H1 (cell line): ENCODE data around the gene SECTM1. TPM values are rescaled to one million over a fixed set of nuclear protein-coding genes. Genes with fewer than 3 reads are reported as not detected.
A peak's percentile ranks its signal among the peaks of the same experiment; 100 is the strongest.

Source experiments
- CTCF ChIA-PET: fragments of 300-600 bp; sonication (Branson Sonifier 250); formaldehyde crosslinking; loops from one replicate; lab custom pipeline; 2021; ENCODE audit not compliant: partially characterized antibody; lab: Charles Lee
- POLR2A ChIA-PET: fragments of 300-600 bp; sonication (Branson Sonifier 250); formaldehyde crosslinking; loops from one replicate; lab custom pipeline; 2021; ENCODE audit warnings: inconsistent platforms; ENCODE audit not compliant: partially characterized antibody; lab: Charles Lee
- DNase-seq, 2 experiments: peaks; one replicate each; pipeline versions ENCODE4 v3.0.0 to v3.0.0-alpha.2; 2010 to 2022; ENCODE audit warnings: low spot score in 2 of 2, low read depth in 1 of 2, mixed read lengths in 1 of 2
- FAIRE-seq: peaks from 2 replicates; lab custom pipeline; 2011; peaks lifted over from hg19 to GRCh38; lab: Jason Lieb, UNC
- H2AFZ ChIP-seq: 2 replicates; pipeline ENCODE4 v1.8.1; 2012; ENCODE audit warnings: low read length, inconsistent platforms
- H2AK5ac ChIP-seq: 2 replicates; pipeline ENCODE4 v1.6.1; 2013; ENCODE audit warnings: low read depth, low read length
- H2BK120ac ChIP-seq: replicated peaks from 2 replicates; pipeline ENCODE3; 2013; ENCODE audit warnings: low read depth, low read length, inconsistent platforms
- H2BK12ac ChIP-seq: 2 replicates; pipeline ENCODE4 v1.6.1; 2013; ENCODE audit warnings: low read depth, low read length
- H2BK15ac ChIP-seq: 2 replicates; pipeline ENCODE4 v1.6.1; 2013; ENCODE audit warnings: low read length
- H2BK20ac ChIP-seq: 2 replicates; pipeline ENCODE4 v1.6.1; 2013; ENCODE audit warnings: low read length
- H2BK5ac ChIP-seq: 2 replicates; pipeline ENCODE4 v1.6.1; 2013; ENCODE audit warnings: low read depth, low read length
- H3K14ac ChIP-seq: 2 replicates; pipeline ENCODE4 v1.6.1; 2013; ENCODE audit warnings: inconsistent platforms; ENCODE audit not compliant: insufficient read length
- H3K18ac ChIP-seq: 2 replicates; pipeline ENCODE4 v1.6.1; 2013; ENCODE audit warnings: low read length; ENCODE audit errors: extremely low read depth
- H3K23ac ChIP-seq: 2 replicates; pipeline ENCODE4 v1.6.1; 2013; ENCODE audit warnings: inconsistent platforms; ENCODE audit not compliant: insufficient read length
- H3K23me2 ChIP-seq: 2 replicates; pipeline ENCODE4 v1.6.1; 2013; ENCODE audit warnings: low read depth, low read length
- H3K27ac ChIP-seq: 2 replicates; pipeline ENCODE4 v1.6.1; 2011; ENCODE audit warnings: low read depth, low read length, inconsistent platforms
- H3K27me3 ChIP-seq, 4 experiments: replicated peaks in 1 of 4; 1 replicate in 1 of 4; 2 replicates in 3 of 4; pipeline versions ENCODE4 v1.6.1 to v1.8.1; 2011 to 2013; ENCODE audit warnings: low read length in 3 of 4, mild to moderate bottlenecking in 3 of 4, inconsistent platforms in 2 of 4, mixed read lengths in 2 of 4, moderate library complexity in 1 of 4; ENCODE audit not compliant: control insufficient read depth in 3 of 4, insufficient read depth in 3 of 4; ENCODE audit errors: extremely low read depth in 1 of 4
- H3K36me3 ChIP-seq, 4 experiments: 2 replicates each; pipeline versions ENCODE4 v1.6.1 to v1.8.1; 2011 to 2013; ENCODE audit warnings: mild to moderate bottlenecking in 4 of 4, low read length in 3 of 4, moderate library complexity in 2 of 4, control low read depth in 1 of 4, inconsistent platforms in 1 of 4; ENCODE audit not compliant: insufficient read depth in 4 of 4, control insufficient read depth in 2 of 4
- H3K4ac ChIP-seq: replicated peaks from 2 replicates; pipeline ENCODE3; 2013; ENCODE audit warnings: low read length, low read depth, mixed read lengths, inconsistent platforms; ENCODE audit not compliant: insufficient read length
- H3K4me1 ChIP-seq, 4 experiments: replicated peaks in 1 of 4; 1 replicate in 1 of 4; 2 replicates in 3 of 4; pipeline versions ENCODE4 v1.6.1 to v1.8.1; 2011 to 2013; ENCODE audit warnings: low read length in 3 of 4, inconsistent platforms in 2 of 4, mixed read lengths in 1 of 4; ENCODE audit not compliant: insufficient read depth in 4 of 4, control insufficient read depth in 3 of 4
- H3K4me2 ChIP-seq, 2 experiments: 2 replicates each; pipeline versions ENCODE4 v1.6.1 to v1.8.1; 2011 to 2013; ENCODE audit warnings: low read depth in 2 of 2, low read length in 2 of 2, control low read depth in 1 of 2, inconsistent platforms in 1 of 2, mild to moderate bottlenecking in 1 of 2; ENCODE audit not compliant: insufficient read depth in 1 of 2
- H3K4me3 ChIP-seq, 4 experiments: fragments of 200-600, 300-600 bp in 1 of 4; sonication (generic), shearing (Covaris generic), sonication (Bioruptor Twin) in 1 of 4; 2 replicates each; pipeline versions ENCODE4 v1.5.1 to v1.8.1; 2011 to 2016; ENCODE audit warnings: low read length in 4 of 4, low read depth in 3 of 4, control low read depth in 2 of 4, inconsistent platforms in 2 of 4, mild to moderate bottlenecking in 2 of 4, mixed read lengths in 1 of 4, moderate library complexity in 1 of 4; ENCODE audit not compliant: insufficient read depth in 2 of 4; ENCODE audit errors: extremely low read depth in 1 of 4
- H3K56ac ChIP-seq: replicated peaks from 2 replicates; pipeline ENCODE3; 2013; ENCODE audit warnings: low read depth, mild to moderate bottlenecking, mixed read lengths, low read length, inconsistent platforms; ENCODE audit not compliant: insufficient read length
- H3K79me1 ChIP-seq: 2 replicates; pipeline ENCODE4 v1.6.1; 2013; ENCODE audit warnings: low read depth, low read length, control low read depth
- H3K79me2 ChIP-seq, 2 experiments: 2 replicates each; pipeline versions ENCODE4 v1.6.1 to v1.8.1; 2012 to 2013; ENCODE audit warnings: low read length in 2 of 2, mild to moderate bottlenecking in 2 of 2, inconsistent platforms in 1 of 2; ENCODE audit not compliant: insufficient read depth in 2 of 2, control insufficient read depth in 1 of 2
- H3K9ac ChIP-seq, 4 experiments: replicated peaks in 1 of 4; 1 replicate in 1 of 4; 2 replicates in 3 of 4; pipeline versions ENCODE4 v1.6.1 to v1.8.1; 2011 to 2013; ENCODE audit warnings: low read depth in 3 of 4, low read length in 3 of 4, control low read depth in 2 of 4, mild to moderate bottlenecking in 2 of 4, moderate library complexity in 2 of 4, inconsistent platforms in 1 of 4; ENCODE audit errors: extremely low read depth in 1 of 4
- H3K9me3 ChIP-seq, 2 experiments: 2 replicates each; pipeline versions ENCODE4 v1.6.1 to v1.8.1; 2012 to 2013; ENCODE audit warnings: mild to moderate bottlenecking in 2 of 2, moderate library complexity in 2 of 2, control low read depth in 1 of 2, inconsistent platforms in 1 of 2, low read depth in 1 of 2, low read length in 1 of 2, mixed read lengths in 1 of 2; ENCODE audit not compliant: insufficient read depth in 2 of 2
- H4K20me1 ChIP-seq, 2 experiments: replicated peaks in 1 of 2; 2 replicates each; pipeline versions ENCODE3 to v1.8.1; 2011 to 2013; ENCODE audit warnings: inconsistent platforms in 2 of 2, low read length in 2 of 2, mild to moderate bottlenecking in 1 of 2; ENCODE audit not compliant: insufficient read depth in 2 of 2, control insufficient read depth in 1 of 2
- H4K5ac ChIP-seq: 2 replicates; pipeline ENCODE4 v1.6.1; 2013; ENCODE audit warnings: low read length, low read depth, mixed read lengths, inconsistent platforms; ENCODE audit not compliant: insufficient read length
- H4K8ac ChIP-seq: 2 replicates; pipeline ENCODE4 v1.8.0; 2013; ENCODE audit warnings: mild to moderate bottlenecking, moderate library complexity, low read length, inconsistent platforms; ENCODE audit not compliant: insufficient read depth; ENCODE audit errors: extremely low read depth
- H4K91ac ChIP-seq: replicated peaks from 2 replicates; pipeline ENCODE3; 2013; ENCODE audit warnings: low read length, mixed read lengths, inconsistent platforms; ENCODE audit not compliant: insufficient read length
- CBX5 ChIP-seq: fragments of 300-800, 300-1000 bp; sonication (generic); IDR thresholded peaks from 2 replicates; pipeline ENCODE4 v1.7.1; 2016; ENCODE audit warnings: antibody characterized with exemption, low read length, low read depth
- EP300 ChIP-seq, 2 experiments: IDR thresholded peaks; 1 replicate in 1 of 2; 2 replicates in 1 of 2; pipeline ENCODE4 v1.6.1; 2011 to 2012; ENCODE audit warnings: low read depth in 2 of 2, low read length in 2 of 2, mild to moderate bottlenecking in 2 of 2, borderline replicate concordance in 1 of 2, inconsistent platforms in 1 of 2, moderate library complexity in 1 of 2
- EZH2 ChIP-seq: fragments of 200-600 bp; sonication (generic); IDR thresholded peaks from 2 replicates; pipeline ENCODE4 v1.7.1; 2012; ENCODE audit warnings: low read depth, mild to moderate bottlenecking, moderate library complexity, low read length, inconsistent platforms; ENCODE audit not compliant: severe bottlenecking
- KDM5A ChIP-seq: fragments of 200-600 bp; IDR thresholded peaks from 2 replicates; pipeline ENCODE4 v1.7.1; 2012; ENCODE audit warnings: mild to moderate bottlenecking, low read length, inconsistent platforms, mixed read lengths
- MAFK ChIP-seq: IDR thresholded peaks from 2 replicates; pipeline ENCODE4 v1.6.1; 2012; ENCODE audit warnings: low read depth, mild to moderate bottlenecking, improper control_type of control experiment, low read length
- POLR2AphosphoS5 ChIP-seq: IDR thresholded peaks from 2 replicates; pipeline ENCODE4 v1.6.1; 2011; ENCODE audit warnings: low read depth, low read length
- RBBP5 ChIP-seq: IDR thresholded peaks from 2 replicates; pipeline ENCODE4 v1.7.1; 2012; ENCODE audit warnings: low read depth, mild to moderate bottlenecking, inconsistent platforms, low read length, moderate library complexity, borderline replicate concordance
- SAP30 ChIP-seq: fragments of 300-600 bp; sonication (generic); IDR thresholded peaks from 2 replicates; pipeline ENCODE4 v1.7.1; 2012; ENCODE audit warnings: low read length, moderate library complexity, mild to moderate bottlenecking, inconsistent platforms; ENCODE audit not compliant: insufficient read depth, insufficient replicate concordance
- WGBS, 2 experiments: shearing (Covaris generic) in 1 of 2; methylation state at CpG; one replicate each; pipeline versions ENCODE4 v1.1.6 to v1.1.7; 2013 to 2015; ENCODE audit warnings: low lambda C conversion rate in 2 of 2, mixed read lengths in 2 of 2, inconsistent platforms in 1 of 2, low coverage in 1 of 2, missing lambda C conversion rate in 1 of 2; ENCODE audit not compliant: insufficient replicate concordance in 2 of 2, insufficient coverage in 1 of 2, insufficient read length in 1 of 2; ENCODE audit errors: extremely low coverage in 1 of 2, missing lambda C conversion rate in 1 of 2; 5-methylcytosine and 5-hydroxymethylcytosine counted together
- polyA plus RNA-seq, 7 experiments: library from polyadenylated mRNA; depleted of rRNA in 3 of 7; stranded (reverse) in 5 of 7; unstranded in 2 of 7; fragments of >200 nt in 5 of 7; fragments of 200-250 nt in 2 of 7; gene quantifications; 1 replicate in 5 of 7; 2 replicates in 1 of 7; 4 replicates in 1 of 7; pipeline versions ENCODE4 v1.2.1 to v1.2.3, GENCODE V29; 2011 to 2013; ENCODE audit warnings: missing spikeins in 2 of 7, mixed read lengths in 2 of 7
- total RNA-seq: library from RNA; stranded (reverse); fragmentation: NEBNext Ultra II Directional; extraction: Animal tissue kit (Norgen Biotek cat#: 25700); gene quantifications from 2 replicates; pipeline ENCODE4 v1.2.1, GENCODE V29; 2021

SECTM1 gene
- total and polyA plus RNA-seq, 2 of the 8 experiments (the other 6 are each of a cell fraction or from before 2014, with no cell fraction given): 0.20 to 0.65 TPM

GRCh38 chr17:82272495-82273326, 60.9 kb downstream of the SECTM1 start:
- Histone ChIP-seq H4K20me1 (peaks cover 34 to 37% of the 10 kb centered on the region in 2 experiments), H3K23ac (no peak overlapping the region), H3K9me3 (no peaks in the 10 kb centered on the region), H3K18ac (no peak overlapping the region), H3K4me1 (peaks cover 0 to 30% (median 7%) of the 10 kb centered on the region in 4 experiments; a peak in 6 of 7 replicates), H2AFZ (no peak overlapping the region), H3K9ac (peak overlapping the region; percentile 85 to 91 (median 90)), H3K27ac (peak overlapping the region; percentile 95; the same call in 1 of the 2 replicates), H2BK5ac (peak overlapping the region; percentile 95), H3K4me3 (peak overlapping the region; percentile 84 to 95 (median 89)), H2BK120ac (no peak overlapping the region), H4K8ac (peak overlapping the region; percentile 99; the same call in 1 of the 2 replicates), H3K4me2 (peak overlapping the region; percentile 71 to 75), H2BK15ac (no peak overlapping the region), H2BK20ac (no peak overlapping the region), H3K4ac (no peak overlapping the region), H3K23me2 (peaks cover 6% of the 10 kb centered on the region), H3K79me2 (peaks cover 46 to 50% of the 10 kb centered on the region in 2 experiments), H4K5ac (no peak overlapping the region), H2BK12ac (no peak overlapping the region), H4K91ac (peak overlapping the region; percentile 57), H3K36me3 (peaks cover 3 to 23% (median 5%) of the 10 kb centered on the region in 4 experiments; a peak in 3 of 8 replicates), H3K56ac (no peak overlapping the region), H3K27me3 (peaks cover 0 to 5% (median 5%) of the 10 kb centered on the region in 4 experiments; a peak in 3 of 7 replicates), H3K14ac (no peak overlapping the region), H2AK5ac (peak overlapping the region; percentile 77; the same call in 1 of the 2 replicates), H3K79me1 (peaks cover 17% of the 10 kb centered on the region)
- TF ChIP-seq MAFK (no peak), SAP30 (peak; percentile 84), EZH2 (no peak), POLR2AphosphoS5 (peak; percentile 57; the same call in 1 of the 2 replicates), EP300 (IDR thresholded peaks at IDR 0.05; ENCODE audit: borderline replicate concordance in 1 of 2, low read depth in 2 of 2, low read length in 2 of 2) (no peak), RBBP5 (0 out of 2 replicates have a peak, but pooled peaks have one; percentile 3), CBX5 (no peak), KDM5A (no peak)
- ChIA-PET POLR2A (interaction anchor here (0.7 to 6.4 kb wide), 16 partner anchors 9 to 146 kb away, joined by 3 to 41 read pairs (median 4); partner anchors contain the start of genes CCDC57, HEXD and OGFOD3), CTCF (no interaction called here)
- no peak for DNase-seq
- no peak for FAIRE-seq
- 1% methylated on average over 15 of the region's 57 CpGs; no CpG with 5 or more reads in 1 of the 2 experiments for WGBS, 2 experiments
